Measurements from ENCODE around the gene RMND5A.

The RMND5A gene

DNA sequence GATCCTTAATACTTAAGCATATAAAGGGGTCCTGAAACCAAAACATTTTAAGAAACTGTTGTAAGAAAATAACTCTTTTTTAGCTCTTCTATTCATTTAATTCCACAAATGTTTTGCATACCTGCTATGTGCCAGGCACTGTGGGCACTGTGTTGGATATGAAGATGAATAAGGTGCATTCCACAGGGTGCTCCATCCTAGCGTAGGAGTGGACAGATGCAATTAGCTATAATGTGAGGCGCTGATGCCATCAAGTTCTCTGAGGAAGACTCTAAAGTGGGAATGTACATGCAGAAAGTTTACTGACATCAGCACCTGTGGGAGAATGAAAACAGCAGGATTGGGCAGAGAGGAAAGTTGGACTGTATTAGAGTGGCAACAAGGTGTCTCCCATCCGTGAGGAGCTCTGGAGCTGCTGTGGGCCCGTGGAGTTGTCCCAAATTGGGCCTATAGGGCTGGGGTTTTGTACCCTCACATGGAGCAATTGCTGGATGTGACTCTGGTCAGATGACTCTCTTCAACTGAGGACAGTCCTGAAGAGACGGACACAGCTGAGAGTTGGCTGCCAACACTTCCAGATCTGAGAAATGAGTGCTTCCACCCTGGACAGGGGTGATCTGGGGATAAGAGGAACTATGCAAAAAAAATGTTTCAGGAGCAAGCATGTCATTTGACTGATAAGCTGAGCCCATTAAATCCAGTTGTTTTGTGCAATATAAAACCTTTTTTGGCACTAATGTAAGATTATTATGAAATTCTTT lies 48.3 kb downstream of the RMND5A start:
- DNase-seq: no peak

DNA sequence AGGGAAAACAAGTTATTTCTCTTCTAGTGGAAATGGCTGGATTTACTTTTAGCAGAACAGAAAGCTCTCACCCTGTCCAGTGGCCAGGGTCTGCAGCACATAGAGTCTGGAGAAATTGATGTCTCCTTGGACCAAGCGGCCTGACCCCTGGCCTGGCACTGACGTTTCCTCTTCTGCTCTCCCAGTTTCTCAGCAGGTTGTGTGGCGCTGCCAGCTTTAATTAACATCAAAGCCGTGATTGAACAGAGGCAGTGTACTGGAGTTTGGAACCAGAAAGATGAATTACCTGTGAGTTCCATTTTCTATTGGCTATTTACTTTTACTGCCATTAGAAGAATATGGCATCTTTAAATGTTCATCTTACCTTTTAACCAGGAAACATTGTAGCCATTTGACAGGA lies 49.7 kb downstream of the RMND5A start:
- DNase-seq: no peak

DNA sequence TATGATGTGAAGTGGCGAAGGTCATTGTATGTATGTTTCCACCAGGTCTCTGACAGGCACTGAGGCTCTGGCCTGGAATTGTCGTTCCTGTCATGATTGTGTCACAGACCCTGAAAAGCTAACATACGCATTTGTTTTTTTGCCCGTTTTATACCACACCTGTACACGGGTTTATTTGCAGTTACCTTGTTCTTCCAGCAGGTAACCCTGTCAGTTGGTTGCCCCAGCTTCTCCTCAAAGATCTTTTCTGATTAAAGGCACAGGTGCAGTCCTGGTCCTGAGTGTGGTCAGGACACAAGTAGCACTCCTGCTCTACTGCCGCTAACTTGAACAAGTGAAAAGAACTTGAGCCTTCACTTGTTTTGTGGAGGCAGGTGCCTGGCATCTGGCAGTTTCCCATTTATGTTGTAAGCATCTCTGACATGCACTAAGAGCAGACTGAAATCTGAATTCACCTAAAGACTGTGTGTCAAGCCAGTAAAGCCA lies 50.8 kb downstream of the RMND5A start:
- DNase-seq: no peak

DNA sequence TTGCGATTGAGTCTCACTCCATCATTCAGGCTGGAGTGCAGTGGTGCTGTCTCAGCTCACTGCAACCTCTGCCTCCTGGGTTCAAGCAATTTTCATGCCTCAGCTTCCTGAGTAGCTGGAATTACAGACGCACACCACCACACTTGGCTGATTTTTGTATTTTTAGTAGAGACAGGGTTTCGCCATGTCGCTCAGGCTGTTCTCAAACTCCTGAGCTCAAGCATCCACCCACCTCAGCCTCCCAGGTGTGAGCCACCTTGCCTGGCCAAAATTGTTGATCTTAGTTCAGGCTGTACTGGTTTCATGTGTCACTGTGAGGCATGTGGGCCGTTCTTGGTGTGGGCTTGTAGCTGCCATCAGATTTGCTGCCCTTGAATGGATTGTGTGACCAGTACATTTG lies 52.5 kb downstream of the RMND5A start:
- DNase-seq: no peak

DNA sequence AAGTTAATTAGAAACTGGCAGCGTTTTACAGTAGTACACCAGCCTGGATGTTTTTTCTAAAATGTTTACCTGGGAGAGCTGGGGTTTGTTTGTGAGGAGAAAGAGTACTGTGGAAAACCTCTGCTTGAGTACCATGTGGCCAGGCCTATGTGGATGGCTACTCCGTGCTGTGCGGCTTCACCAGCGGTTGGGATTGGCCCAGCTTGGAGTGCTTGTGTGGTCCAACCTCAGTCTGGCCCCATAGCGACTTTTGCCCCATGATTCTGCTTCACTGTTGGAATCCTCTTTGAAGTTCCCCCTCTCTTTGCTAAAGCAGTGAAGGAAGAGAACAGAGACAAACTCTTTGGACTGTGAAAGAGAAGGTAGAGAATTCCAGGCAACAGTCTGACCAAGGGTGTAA lies 54.8 kb downstream of the RMND5A start:
- no peak for DNase-seq

DNA sequence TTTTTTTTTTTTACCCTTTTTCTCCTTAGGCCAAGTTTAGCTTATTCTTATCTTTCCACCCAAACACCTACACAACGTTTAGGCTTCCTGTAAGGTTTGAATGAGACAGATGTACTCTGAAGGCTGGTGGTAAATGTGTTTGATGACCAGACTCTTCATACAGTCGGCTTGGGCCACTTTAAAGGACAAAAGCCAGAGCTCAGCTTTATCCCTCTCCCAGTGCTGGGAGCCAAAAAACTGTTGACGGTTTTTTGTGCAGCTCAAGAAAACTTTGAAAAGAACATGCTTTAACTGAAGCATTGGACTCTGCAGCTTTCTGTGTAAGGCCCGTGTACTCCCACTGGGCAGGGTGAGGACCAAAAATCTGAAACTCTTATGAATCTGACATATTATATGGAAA lies 55.2 kb downstream of the RMND5A start:
- no peak for DNase-seq

DNA sequence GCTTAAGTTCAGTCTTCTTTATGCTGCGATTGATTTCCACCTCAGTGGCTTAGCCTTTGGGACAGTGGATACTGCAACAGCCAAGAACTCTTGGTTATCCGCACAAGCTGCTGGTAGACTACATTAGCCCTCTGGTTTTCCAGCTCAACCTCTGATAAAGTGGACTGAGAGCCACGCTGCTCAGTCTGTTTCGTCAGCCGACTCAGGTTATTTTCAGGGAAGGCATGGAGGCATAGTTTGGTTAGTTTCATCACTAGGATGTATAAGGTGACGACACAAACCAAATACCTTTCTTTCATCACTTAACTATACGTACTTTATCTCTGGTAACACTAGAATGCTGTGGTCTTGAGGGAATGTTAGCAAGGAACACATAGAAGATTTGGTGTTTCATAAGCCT lies 56.4 kb downstream of the RMND5A start:
- no peak for DNase-seq

DNA sequence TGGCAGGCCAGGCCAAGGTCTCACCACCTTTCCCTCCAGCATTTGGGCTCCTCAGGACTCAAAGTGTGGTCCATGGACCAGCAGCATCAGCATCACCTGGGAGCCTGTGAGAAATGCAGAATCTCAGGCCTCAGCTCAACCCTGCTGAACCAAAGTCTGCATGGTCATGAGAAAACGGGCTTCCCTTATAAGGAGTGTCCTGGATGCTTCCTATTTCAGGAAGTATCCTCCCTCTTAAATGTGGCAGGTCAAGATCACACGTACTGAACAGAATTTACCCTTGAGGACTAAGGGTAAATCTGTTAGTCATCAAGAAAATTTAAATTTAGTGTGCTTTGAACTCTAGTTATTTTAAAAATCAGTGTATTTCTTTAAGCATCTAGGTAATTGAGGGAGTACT lies 58.9 kb downstream of the RMND5A start:
- no peak for DNase-seq

DNA sequence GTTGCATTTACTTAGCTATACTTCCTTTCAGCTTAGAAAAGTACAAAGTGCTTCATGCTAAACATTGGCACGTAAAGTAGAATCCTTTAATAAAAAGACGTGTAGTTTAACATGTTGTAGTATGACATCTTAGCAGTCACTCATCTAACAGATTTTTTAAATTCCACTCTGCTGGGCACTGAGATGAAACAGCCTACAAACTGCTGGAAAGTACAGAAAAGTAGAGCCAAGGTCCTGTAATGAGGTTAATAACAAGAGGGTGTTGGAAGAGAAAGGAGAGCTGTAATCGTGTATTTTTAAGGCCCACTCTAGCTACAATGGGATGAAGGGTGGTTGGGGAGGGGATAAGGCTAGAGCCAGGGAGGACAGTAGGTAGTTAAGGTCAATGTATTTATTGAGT lies 59.9 kb downstream of the RMND5A start:
- no peak for DNase-seq

DNA sequence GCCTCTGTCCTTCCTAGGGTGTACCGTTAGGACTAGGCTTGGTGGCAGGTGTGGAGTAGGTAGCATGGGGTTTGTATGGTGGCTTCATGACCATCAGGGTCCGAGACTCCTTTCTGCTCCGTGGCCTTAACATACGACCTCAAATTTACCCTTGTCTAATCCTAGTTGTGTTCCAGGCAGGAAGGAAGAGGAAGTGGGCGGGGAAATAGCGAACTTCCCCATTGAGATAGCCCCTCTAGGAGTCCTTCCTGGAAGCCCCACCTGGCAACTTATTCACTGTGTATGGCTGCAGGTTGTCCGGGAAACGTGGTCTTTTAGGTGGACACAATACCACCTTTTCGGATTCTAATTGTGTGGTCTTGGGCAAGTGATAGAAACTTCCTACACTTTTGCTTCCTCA lies 61.3 kb downstream of the RMND5A start:
- no peak for DNase-seq

DNA sequence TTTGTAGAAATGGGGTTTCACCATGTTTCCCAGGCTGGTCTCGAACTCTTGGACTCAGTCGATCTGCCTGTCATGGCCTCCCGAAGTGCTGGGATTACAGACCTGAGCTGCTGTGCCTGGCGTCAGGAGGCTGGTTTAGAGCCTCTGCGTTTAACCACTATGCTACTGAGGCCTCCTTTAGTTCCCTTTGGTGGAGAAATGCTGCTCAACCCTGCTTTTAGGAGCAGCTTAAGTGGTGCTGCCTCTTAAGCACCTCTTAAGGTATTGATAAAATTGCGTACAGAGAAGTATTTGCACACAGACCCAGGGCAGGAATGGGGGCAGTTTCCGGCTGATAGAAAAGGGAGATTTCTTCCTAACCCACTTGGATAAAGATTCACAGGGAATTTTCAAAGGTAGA lies 62.7 kb downstream of the RMND5A start:
- no peak for DNase-seq

DNA sequence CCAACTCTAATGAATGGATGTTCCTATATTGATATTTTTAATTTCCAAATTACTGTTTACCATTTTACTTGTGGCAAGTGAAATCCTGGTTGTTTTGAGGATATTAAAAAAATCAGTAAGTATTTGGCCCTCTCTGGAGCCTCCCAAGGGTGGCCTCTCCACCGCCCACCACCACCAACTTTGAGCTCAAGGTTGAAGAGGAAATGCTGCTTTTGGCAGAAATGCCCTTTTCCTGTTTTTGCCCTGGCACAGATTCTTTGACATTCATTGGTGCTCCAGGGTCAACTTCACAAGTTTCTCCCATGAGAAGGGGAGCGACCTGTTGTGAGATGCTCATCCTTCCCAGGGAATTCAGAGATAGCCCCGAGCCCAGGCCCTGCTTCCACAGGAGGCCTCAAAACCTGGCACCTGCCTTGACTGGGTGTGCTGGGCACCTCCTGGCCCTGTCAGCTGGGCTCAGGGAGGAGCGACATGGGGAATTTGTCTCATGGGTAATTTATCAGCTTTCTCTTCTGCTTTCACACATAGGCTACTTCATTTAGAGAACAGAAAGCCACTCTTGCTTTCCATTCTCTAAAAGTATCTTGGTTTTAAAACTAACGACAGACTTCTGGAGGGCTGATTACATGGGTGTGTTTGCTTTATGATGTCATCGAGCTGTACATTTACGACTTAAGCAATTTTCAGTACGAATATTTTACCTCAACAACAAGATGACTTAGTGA lies 63.7 kb downstream of the RMND5A start:
- peak in 1 of 2 experiments; percentile 39 for DNase-seq

DNA sequence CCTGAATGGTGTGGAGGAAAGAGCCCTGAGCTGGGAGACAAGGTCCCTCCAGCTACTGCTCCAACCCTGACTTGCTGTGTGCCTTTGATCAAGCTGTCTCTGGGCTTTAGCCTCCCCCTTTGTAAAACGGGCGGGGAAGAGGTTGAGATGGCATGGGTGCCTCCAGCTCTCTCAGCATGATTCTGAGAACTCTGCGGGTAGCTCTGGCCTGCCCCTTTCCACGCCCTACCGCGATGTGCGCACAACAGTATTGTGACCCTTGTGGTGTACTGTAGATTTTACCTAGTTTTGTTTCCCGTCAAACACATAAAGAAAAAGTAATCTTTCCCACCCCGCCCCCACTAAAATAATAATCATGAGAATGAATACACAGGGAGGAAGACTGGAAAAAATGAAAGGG lies 65.4 kb downstream of the RMND5A start:
- peak; percentile 73 to 74 for DNase-seq

DNA sequence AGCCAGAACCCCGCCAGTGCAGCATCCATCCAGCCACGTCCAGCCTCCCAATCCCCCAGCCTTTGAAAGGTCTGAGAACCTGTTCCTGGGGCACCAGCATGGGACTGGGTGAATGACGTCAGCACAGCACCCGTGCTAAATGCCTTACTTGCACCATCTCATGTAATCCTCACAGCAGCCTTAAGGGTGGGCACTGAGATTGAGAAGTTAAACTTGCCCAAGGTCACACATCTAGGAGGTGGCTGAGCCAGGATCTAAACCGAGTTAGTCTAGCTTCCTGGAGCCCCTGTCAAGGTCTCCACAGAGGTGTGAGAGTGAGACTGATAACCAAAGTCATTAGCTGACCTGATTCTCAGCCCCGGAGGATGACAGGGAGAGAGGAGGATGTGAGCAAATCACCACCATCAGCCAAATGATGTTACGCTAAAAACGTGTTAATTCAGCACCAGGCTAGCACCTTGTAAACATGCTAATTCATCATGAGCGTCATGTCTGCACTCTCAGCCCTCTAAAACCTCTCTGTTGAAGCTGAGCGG lies 66.0 kb downstream of the RMND5A start:
- peak; percentile 59 to 66 for DNase-seq

DNA sequence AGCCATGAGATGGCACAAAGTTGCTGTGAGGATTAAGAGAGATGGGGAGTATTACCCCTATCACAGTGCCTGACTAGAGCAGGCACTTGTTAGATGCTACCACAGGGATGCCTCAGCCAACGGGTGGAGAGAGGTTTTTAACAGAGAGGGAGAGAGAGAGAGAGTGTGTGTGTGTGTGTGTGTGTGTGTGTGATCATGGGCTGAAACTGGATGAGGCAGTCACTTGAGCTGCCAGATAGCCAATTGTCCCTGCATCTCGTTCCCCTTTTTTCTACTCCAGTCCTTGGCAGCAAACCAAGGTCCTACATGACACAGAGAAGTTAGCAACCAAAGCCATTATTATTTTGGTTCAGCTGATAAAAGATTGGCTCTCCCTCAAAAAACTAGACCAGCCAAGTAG lies 67.6 kb downstream of the RMND5A start:
- DNase-seq: peak in 1 of 2 experiments; percentile 31

DNA sequence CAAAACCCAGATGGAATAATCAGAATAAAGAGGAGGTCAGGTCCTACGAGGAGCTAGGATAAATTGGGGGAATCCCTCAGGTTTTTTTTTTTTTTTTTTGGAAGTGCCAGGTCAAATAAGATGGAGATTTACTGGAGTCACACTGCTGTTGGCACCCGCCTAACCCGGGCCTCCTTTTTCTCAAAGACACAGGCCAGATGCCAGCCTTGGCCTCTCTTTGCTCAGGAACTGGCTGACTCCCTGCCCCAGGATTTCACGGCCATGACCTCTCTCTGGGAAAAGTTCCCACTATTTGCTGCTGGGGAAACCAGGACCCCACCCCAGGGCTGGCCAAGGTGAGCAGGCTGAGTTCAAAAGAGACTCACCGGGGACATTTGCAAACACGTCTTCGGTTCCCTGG lies 68.1 kb downstream of the RMND5A start:
- DNase-seq: no peak

DNA sequence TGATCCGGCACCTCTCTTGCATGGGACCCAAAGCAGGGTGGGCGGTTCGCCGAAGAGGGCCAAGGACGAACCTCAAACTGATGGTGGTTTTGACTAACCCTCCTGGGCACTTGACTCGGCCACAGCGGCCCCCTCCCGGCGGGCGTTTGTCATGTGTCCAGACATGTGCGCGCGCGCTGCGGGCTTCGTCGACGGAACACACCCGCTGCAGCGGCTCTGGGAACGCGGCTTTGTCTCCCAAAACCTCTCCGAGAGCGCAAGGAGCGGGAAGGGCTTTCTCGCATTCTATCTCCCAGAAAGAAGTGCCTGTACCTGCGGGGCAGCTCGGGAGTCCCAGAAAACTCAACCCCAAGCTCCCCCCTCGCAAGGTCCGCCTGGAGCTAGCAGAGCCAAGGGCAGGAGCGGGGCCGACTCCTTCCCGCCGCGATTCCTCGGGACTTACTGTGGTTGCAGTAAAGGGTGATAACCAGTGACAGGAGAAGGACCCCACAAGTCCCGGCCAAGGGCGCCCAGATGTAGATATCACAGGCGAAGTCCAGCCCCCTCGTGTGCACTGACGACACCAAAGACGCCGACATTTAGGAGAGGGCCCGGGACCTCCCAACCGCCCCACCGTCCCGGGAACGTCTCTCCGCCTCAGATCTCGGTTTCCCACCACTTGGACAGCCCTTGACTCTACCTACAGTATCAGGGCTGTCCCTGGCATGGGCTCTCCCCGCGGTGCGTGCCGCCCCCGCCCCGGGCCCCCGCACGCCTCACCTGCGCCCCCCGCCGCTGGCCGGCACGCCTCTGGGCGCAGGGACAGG lies 69.0 kb downstream of the RMND5A start:
- peak; percentile 62 to 64 for DNase-seq

DNA sequence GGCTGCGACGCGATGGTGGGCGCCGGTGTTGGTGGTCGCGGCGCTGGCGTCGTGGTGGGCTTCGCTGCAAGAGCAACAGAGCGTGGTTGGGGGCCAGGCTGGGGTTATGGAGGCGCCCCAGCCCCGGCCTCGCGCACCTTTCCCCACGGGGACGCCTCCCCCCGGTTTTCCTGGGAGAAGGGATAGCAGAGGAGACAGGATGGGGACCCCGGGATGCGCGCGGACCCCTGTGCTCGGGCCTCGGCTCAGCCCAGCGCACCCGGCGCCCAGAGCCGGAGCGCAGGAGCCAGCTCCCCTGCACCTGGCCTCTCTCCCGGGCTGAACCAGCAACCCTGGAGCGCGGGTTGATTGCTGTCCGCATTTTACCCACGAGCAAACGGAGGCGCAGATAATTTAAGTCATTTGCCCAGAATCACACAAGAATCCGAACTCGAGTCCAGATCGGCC lies 69.6 kb downstream of the RMND5A start:
- no peak for DNase-seq

DNA sequence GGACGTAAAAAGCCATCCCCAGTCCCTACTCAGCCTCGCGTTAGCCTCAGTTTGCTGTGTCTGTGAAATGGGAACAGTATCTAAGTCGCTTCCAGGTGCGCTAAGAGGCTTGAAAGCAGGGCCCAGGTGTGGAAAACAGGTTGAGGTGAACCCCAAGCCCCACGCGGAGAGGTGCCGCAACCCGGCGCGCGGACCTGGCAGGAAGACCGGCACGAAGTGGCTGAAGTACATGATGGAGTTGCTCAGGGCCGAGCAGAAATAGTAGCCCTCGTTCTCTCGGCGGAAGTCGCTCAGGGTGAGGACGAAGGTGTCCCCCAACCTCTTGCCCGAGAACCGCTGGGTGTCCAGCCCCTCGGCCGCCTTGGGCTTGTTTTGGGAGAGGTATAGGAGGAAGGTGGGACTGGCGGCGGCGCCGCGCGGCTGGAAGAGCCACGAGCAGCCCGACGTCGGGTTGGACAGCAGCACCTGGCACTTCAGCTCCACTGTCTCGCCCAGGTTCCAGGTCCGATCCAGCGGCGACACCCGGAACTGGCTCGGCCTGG lies 70.1 kb downstream of the RMND5A start:
- DNase-seq: peak; percentile 55 to 59

DNA sequence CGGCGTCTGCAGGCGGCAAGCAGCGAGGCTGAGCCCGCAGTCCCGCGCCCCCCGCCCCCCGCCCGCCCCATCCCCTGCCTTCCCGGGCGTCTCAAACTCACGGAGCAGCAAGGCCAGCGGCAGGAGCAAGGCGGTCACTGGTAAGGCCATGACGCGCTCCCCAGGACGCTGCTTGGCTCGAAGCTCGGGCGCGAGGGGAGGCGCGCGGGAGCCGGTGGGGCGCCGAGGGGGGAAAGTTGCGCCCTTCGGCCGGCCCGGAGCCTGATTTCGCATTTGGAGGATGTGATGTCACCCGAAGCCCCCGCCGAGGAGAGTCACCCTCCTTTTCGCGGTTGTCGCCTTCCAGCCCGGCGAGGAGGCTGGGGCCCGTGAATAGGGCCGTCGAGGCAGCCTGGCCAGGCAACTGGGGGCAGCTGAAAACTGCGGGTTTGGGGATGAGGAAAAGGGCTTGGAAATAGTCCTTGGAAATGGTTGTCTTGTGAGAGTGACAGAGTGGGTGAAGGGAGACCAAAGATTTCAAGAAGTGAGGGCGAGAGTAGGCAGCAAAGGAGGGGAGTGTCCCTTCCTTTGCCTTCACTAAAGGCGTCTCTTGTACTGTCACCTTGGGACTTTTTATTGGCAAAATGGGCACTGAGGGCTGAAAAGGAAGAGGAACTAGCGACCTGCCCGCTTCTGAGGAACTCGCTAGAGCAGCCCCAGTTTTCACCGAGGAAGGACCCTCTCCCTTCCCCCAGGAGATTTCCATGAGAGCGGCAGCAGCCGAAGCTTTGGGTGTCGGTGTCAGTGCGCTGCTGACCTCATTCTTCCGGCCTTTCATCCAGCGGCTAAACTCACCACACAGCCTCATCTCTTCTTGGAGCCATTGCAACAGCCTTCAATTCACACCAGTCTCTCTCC lies 70.8 kb downstream of the RMND5A start, which contains the start of gene CD8A:
Gene CD8A (minus strand): TSS at position 238 of the 897 bp plus-strand sequence. CDS start 88 bp downstream, at position 150.
- DNase-seq: peak; percentile 76 to 77

DNA sequence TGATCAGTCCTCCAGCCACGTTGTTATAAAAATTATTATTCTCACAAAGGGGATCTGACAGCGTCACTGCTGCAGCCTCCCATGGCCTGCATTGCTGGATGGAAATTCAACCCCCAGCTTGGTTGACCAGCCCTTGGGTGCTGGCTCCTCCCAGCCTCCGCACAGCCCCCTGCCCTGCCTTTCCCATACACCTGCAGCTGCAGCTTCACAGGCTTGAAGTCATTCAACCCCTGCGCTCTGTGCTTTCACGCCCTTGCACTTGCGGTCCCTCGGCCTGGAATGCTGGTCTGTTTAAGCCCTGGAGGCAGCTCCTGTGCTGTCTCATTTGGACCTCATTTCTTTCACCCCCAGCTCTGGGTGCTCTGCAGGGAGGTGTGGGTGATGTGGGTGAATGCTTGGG lies 71.5 kb downstream of the RMND5A start:
- DNase-seq: peak in 1 of 2 experiments; percentile 39

DNA sequence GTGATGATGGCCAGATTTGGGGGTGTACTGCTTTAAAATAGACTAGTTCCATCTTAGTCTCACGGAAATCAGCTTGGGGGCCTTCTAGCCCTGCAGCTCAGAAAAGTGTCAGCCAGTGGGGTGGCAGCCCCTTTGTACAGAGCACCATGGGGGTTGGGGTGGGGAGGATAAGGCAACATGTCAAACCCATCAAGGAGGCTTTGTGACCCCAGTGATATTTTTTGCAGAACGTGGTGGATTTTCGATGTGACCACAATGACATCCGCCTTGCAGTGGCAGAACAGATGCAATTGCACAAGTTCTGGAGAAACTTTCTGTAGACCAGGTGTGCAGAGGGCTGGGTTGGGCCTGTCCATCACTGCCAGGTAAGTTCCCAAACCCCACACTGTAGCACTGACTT lies 73.7 kb downstream of the RMND5A start:
- DNase-seq: no peak

Data from activated T-cell treated with anti-CD3 and anti-CD28 coated beads, Interleukin-2, amount 50 U/mL, for 48 hours (primary cell).